Ascending aorta (tissue), 2 donors: ENCODE data around the gene SMO. TPM values are rescaled to one million over a fixed set of nuclear protein-coding genes. Genes with fewer than 3 reads are reported as not detected.

Experiments
- DNase-seq, 2 donors: peaks; one replicate each; pipeline ENCODE4 v3.0.0-alpha.2; 2019; ENCODE audit warnings: low spot score in 2 of 2
- H3K27ac ChIP-seq, 2 donors: fragments of 200-600 bp; sonication (generic); one replicate each; pipeline ENCODE4 v1.5.1; 2016 to 2017; ENCODE audit warnings: mild to moderate bottlenecking in 1 of 2
- H3K27me3 ChIP-seq: fragments of 200-600 bp; sonication (generic); one replicate; pipeline ENCODE4 v1.5.1; 2017
- H3K36me3 ChIP-seq, 2 donors: fragments of 200-600 bp; sonication (generic); one replicate each; pipeline ENCODE4 v1.5.1; 2016
- H3K4me1 ChIP-seq, 2 donors: fragments of 200-600 bp; sonication (generic); one replicate each; pipeline ENCODE4 v1.5.1; 2016 to 2017; ENCODE audit warnings: mild to moderate bottlenecking in 1 of 2
- H3K4me3 ChIP-seq, 2 donors: fragments of 200-600 bp; sonication (generic); one replicate each; pipeline ENCODE4 v1.5.1; 2016 to 2017; ENCODE audit warnings: mild to moderate bottlenecking in 1 of 2
- H3K9me3 ChIP-seq, 2 donors: fragments of 200-600 bp; sonication (generic); one replicate each; pipeline ENCODE4 v1.5.1; 2016
- intact Hi-C: fragments of 100-400 bp; cut with DNase I; formaldehyde crosslinking; loops from one replicate; pipeline ENCODE4 v1.15.1; 2023
- total RNA-seq: library from RNA; depleted of rRNA; stranded (reverse); fragments of >200 nt; gene quantifications from one replicate; pipeline ENCODE4 v1.1.0, GENCODE V29; 2016
- TF ChIP-seq, protein P1 (sequence below), 3 experiments: fragments of 200-600 bp in 2 of 3; fragments of 450-650 bp in 1 of 3; sonication (generic) in 2 of 3; IDR thresholded peaks; one replicate each; pipeline ENCODE4 v1.5.1; 2016 to 2019; ENCODE audit warnings: antibody characterized with exemption in 3 of 3, mild to moderate bottlenecking in 1 of 3, moderate library complexity in 1 of 3

Gene SMO
- total RNA-seq, 1 donor from 2014 or later = 12.9 TPM

DNA sequence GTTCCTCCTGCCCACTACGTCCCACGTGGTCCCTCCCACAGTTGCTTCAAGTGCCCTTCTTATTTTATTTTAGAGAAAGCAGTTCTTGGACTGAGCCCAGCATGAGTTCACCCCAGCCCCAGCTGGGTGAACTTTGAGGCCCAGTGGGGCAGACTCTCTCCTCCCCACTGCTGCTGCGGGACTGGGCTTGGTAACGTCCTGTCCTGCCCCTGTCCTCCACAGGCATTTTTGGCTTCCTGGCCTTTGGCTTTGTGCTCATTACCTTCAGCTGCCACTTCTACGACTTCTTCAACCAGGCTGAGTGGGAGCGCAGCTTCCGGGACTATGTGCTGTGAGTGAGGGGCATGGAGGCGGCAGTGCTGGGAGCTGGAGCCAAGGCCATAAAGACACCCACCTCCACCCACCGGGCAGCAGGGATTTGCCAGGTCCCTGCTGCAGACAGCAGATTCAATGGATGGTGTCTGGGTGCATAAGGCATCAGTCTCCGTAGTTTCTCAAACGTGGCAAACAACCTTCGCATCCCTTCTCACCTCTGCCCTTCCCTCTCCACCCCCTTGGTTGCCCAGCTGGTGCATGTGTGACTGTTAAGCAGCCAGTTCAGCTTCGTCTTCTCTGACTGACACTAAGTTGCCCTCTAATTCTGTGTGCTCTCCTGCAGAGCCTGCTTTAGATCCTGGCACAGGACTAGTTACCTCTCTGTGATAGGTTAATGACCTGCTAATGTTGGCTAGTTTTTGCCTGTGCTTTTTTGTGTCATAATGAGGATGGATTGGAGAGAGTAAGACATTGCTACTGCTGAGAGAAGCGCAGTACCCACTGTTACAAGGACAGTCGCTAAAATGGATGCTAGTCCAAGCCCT, 20.9 kb downstream of the SMO start:
- no peak overlapping the region for H3K27ac ChIP-seq
- TF ChIP-seq, protein P1, sequence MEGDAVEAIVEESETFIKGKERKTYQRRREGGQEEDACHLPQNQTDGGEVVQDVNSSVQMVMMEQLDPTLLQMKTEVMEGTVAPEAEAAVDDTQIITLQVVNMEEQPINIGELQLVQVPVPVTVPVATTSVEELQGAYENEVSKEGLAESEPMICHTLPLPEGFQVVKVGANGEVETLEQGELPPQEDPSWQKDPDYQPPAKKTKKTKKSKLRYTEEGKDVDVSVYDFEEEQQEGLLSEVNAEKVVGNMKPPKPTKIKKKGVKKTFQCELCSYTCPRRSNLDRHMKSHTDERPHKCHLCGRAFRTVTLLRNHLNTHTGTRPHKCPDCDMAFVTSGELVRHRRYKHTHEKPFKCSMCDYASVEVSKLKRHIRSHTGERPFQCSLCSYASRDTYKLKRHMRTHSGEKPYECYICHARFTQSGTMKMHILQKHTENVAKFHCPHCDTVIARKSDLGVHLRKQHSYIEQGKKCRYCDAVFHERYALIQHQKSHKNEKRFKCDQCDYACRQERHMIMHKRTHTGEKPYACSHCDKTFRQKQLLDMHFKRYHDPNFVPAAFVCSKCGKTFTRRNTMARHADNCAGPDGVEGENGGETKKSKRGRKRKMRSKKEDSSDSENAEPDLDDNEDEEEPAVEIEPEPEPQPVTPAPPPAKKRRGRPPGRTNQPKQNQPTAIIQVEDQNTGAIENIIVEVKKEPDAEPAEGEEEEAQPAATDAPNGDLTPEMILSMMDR (IDR thresholded peaks at IDR 0.05) = no peak
- H3K27me3 ChIP-seq = no peaks in the 10 kb centered on the region
- H3K9me3 ChIP-seq = no peaks in the 10 kb centered on the region
- no peak overlapping the region for H3K4me3 ChIP-seq
- DNase-seq = no peak
- peaks cover 8 to 15% of the 10 kb centered on the region in 2 donors for H3K36me3 ChIP-seq
- H3K4me1 ChIP-seq = no peaks in the 10 kb centered on the region
- intact Hi-C loops = no loop called here

DNA sequence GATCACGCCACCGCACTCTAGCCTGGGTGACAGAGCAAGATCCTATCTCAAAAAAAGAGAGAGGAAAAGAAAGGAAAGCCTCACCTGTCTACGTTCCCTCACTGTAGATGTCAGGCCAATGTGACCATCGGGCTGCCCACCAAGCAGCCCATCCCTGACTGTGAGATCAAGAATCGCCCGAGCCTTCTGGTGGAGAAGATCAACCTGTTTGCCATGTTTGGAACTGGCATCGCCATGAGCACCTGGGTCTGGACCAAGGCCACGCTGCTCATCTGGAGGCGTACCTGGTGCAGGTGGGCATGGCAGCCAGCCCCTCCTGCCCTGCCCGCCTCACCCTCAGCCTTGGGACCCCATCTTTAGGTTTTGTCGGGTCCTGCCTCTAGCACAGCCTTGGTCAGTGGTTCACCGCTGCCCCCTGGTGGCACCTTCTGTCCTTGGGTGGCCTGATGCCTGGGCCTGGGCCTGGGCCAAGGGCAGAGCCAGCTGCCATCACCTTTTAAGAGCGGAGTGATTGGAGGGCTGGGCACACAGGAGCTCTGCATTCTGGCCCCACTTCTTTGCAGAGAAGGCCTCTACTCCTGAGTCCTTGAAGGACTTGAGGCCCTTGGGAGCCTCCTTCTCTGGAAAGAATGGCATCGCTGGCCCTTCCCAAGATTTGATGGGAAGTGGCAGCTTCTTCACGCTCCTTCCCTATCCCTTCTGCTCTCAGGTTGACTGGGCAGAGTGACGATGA, 22.0 kb downstream of the SMO start:
- H3K36me3 ChIP-seq = peaks cover 8 to 15% of the 10 kb centered on the region in 2 donors
- intact Hi-C loops = loop anchor here (1.0 to 5.0 kb wide), 2 partner anchors 46 to 153 kb away; partner anchors contain the start of gene TNPO3
- TF ChIP-seq, protein P1 (IDR thresholded peaks at IDR 0.05) = peak; percentile 79 to 93 (median 89)

DNA sequence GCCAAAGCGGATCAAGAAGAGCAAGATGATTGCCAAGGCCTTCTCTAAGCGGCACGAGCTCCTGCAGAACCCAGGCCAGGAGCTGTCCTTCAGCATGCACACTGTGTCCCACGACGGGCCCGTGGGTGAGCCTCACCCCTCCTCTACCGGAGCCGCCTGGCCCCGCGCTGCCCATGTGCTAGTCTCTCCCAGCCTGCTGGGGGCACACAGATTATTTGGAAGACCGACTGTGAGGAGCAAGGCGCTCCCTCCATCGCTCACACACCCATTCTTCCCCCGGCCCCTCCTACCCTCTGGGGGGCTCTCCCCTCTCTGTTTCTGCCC, 22.5 kb downstream of the SMO start:
- Histone ChIP-seq H3K27me3 (no peaks in the 10 kb centered on the region), H3K36me3 (peaks cover 8 to 15% of the 10 kb centered on the region in 2 donors), H3K9me3 (no peaks in the 10 kb centered on the region), H3K4me1 (no peaks in the 10 kb centered on the region), H3K27ac (no peak overlapping the region), H3K4me3 (no peak overlapping the region)
- TF ChIP-seq, protein P1 (IDR thresholded peaks at IDR 0.05) = no peak
- intact Hi-C loops = loop anchor here (1.0 to 5.0 kb wide), 2 partner anchors 47 to 154 kb away; partner anchors contain the start of gene TNPO3
- no peak for DNase-seq

More for the DNA sequence above, 22.0 kb downstream of the SMO start:
- Histone ChIP-seq H3K27ac (no peak overlapping the region), H3K4me1 (no peaks in the 10 kb centered on the region), H3K27me3 (no peaks in the 10 kb centered on the region), H3K9me3 (no peaks in the 10 kb centered on the region), H3K4me3 (no peak overlapping the region)
- DNase-seq = peak in 1 of 2 donors; percentile 88

DNA sequence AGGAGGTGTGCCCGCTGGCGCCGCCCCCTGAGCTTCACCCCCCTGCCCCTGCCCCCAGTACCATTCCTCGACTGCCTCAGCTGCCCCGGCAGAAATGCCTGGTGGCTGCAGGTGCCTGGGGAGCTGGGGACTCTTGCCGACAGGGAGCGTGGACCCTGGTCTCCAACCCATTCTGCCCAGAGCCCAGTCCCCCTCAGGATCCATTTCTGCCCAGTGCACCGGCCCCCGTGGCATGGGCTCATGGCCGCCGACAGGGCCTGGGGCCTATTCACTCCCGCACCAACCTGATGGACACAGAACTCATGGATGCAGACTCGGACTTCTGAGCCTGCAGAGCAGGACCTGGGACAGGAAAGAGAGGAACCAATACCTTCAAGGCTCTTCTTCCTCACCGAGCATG, 23.7 kb downstream of the SMO start:
- no peak overlapping the region for H3K27ac ChIP-seq
- H3K4me1 ChIP-seq = no peaks in the 10 kb centered on the region
- no peaks in the 10 kb centered on the region for H3K27me3 ChIP-seq
- no peak overlapping the region for H3K4me3 ChIP-seq
- DNase-seq = no peak
- TF ChIP-seq, protein P1 (IDR thresholded peaks at IDR 0.05) = no peak
- H3K9me3 ChIP-seq = no peaks in the 10 kb centered on the region
- intact Hi-C loops = loop anchor here (5.0 kb wide), 1 partner anchor 155 kb away; the partner anchor contains the start of gene TNPO3
- H3K36me3 ChIP-seq = peaks cover 8% of the 10 kb centered on the region in 2 donors

DNA sequence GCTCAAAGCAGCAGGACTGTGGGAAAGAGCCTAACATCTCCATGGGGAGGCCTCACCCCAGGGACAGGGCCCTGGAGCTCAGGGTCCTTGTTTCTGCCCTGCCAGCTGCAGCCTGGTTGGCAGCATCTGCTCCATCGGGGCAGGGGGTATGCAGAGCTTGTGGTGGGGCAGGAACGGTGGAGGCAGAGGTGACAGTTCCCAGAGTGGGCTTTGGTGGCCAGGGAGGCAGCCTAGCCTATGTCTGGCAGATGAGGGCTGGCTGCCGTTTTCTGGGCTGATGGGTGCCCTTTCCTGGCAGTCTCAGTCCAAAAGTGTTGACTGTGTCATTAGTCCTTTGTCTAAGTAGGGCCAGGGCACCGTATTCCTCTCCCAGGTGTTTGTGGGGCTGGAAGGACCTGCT, 24.2 kb downstream of the SMO start:
- TF ChIP-seq, protein P1 (IDR thresholded peaks at IDR 0.05) = no peak
- Histone ChIP-seq H3K27ac (no peak overlapping the region), H3K27me3 (no peaks in the 10 kb centered on the region), H3K4me3 (no peak overlapping the region), H3K9me3 (no peaks in the 10 kb centered on the region), H3K36me3 (peaks cover 8% of the 10 kb centered on the region in 2 donors), H3K4me1 (no peaks in the 10 kb centered on the region)
- intact Hi-C loops = loop anchor here (5.0 kb wide), 1 partner anchor 155 kb away; the partner anchor contains the start of gene TNPO3
- DNase-seq = no peak
